GM10847 (cell line): ENCODE measurements around the gene LTBP3.

Experiments
- POLR2A ChIP-seq: IDR thresholded peaks from 2 replicates; pipeline ENCODE4 v1.6.1; 2011; ENCODE audit not compliant: insufficient read length; ENCODE audit errors: extremely low read depth

Gene LTBP3

DNA sequence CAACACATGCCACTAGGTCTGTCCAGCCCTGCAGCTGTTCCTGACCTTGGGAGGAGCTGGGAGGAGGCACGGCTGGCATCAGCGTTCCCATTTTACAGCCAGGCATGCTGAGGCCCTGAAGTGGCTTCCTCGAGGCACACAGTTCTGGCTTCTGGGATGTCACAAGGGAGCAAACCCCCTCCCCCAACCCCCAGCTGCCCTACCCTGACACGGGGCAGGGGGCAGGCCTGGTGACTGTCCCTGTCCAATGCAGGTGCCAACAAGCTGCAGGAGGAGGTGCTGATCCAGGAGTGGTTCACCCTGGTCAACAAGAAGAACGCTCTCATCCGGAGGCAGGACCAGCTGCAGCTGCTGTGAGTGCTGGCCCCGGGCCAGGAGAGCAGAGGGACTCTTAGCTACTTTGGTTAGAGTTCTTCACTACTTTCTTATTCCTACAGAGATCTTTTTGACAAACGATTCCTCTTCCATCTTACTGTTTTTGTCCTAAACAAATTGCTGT, 32.1 kb upstream of the LTBP3 start:
- no peak for TF ChIP-seq POLR2A

DNA sequence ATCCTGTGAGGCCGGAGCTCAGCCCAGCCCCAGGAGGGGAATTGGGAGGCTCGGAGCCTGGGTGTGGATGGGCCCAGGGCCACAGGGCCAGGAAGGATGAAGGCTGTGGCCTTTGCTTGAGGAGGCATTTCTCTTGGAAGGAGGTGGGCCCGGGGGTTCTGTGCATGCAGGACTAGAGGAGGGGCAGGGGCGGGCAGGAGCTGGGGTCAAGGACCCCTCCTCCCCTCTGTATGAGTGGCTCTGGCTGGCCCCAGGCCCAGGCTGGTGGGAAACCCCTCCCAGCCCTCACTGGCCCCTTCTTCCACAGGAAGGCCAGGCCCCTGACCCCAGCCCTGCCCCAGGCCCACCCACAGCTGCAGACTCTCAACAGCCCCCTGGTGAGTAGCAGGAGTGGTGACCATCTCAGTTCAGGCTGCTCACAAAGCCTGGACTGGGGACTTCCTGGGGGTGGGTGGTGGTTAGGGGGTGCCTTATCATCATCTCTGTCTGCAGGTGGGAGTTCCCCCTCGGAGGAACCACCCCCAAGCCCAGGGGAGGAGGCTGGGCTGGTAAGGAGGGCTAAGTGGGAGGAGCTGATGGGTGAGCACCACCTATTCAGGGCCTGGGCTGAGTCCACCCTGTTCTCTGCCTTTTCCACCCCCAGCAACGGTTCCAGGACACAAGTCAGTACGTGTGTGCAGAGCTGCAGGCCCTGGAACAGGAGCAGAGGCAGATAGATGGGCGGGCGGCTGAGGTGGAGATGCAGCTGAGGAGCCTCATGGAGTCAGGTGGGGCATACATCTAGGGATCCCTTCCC, 31.5 kb upstream of the LTBP3 start:
- no peak for TF ChIP-seq POLR2A

DNA sequence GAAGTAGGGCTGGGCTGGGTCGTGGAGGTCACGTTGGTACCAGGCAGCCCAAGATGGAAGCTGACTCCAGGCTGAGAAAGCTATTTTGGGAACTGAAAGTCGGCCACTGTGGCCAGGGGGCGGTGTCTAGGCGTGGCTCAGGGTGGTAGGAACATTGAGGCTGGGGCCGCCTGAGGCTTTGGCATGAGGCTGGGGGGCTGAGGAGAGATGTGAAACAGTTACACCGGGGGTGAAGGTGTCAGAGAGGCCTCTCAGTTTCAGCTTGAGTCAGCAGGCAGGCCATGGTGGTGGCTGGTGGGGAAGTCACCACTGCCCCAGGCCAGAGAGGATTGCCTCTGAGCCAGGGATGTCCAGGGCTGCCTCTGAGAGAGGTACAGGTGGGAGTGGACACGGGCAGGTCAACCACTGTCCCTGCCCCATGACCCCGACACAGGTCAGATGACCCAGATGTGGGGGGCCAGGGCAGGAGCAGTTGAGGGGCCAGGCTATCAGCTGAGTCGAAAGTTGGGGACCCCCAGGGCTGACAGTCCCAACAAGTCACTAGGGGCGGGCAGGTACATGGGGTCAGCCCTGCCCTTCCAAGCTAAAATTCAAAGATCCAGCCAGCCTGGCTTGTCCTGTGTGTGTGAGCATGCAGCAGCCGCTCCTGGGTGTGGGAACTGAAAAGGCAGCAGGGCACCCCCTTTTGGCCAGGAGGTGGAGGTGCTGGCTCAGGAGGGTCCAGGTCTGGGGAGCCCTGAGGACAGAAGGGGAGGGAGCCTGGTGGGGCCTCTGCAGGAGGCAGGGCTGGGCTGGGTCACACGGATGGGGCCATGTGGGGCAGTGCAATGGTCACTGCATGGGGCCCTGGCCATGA, 30.3 kb upstream of the LTBP3 start:
- TF ChIP-seq POLR2A, result no peak

DNA sequence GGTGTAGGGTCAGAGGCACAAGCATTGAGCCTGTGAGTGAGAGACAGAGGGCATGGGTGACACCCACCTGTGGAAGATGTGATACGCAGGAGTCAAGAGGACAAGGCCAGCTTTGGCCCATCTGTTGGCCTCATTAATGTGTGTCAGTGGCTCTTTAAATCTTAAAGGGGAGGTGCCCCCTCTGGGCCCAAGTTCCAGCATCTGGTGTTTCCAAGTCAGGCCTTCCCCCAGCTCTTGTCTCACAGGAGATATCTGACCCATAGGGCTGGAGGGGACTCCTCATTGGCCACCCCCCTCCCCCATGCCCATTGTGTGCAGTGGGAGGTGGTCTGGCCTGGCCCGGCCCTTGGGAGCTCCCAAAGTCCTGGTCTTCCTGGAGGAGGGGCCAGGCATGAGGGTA, 28.5 kb upstream of the LTBP3 start:
- no peak for TF ChIP-seq POLR2A

DNA sequence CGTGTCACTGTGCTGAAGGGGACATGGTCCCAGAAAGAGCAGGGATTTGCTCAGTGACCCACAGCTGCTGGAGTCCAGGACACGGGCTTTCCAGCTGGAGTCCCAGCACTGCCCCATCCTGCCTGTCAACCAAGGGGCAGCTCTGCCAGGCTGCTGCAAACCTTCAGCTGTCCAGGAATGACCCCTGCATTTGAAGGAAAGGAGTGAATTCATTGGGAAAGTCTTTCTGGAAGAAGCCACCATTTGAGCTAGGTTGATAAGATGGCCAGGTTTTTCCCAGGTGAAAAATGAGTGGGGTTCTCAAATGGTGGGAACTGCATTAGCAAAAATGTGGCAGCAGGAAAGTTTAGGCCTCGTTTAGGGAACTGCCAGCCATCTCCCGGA, 28.1 kb upstream of the LTBP3 start:
- no peak for TF ChIP-seq POLR2A

DNA sequence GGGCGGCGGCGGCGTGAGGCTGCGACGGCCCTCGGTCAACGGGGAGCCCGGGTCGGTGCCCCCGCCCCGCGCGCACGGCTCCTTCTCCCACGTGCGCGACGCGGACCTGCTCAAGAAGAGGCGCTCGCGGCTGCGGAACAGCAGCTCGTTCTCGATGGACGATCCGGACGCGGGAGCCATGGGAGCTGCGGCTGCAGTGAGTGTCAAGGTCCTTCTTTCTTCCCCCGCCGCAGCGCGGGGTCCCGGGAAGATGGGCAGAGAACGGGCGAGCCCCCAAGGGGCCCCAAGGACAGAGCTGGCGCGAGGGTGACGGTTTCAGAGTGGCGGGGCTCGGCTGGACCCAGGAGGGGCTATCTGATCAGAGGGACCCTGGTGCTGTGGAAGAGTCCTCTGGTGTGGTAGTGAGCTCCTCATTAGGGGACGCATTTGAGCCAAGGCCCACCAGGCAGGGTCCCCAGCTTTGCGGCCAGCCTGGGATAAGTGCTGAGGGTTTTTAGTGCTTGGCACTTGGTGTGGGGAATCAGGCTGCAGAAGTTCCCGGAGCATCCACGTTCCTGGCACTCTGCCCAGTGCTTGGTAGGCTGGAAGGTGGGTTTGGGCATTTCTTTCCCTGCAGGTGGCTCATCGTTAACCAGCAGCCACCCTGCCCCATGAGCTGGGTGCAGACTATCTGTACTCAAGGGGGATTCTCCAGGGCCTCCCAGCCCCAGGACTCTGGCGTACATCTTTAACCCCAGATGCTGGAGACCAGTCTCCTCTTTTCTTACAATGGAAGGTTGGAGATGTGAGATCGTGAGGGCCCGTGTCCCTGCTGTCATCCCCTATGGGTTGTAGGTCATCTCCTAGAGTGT, 27.5 kb upstream of the LTBP3 start:
- TF ChIP-seq POLR2A, result no peak

DNA sequence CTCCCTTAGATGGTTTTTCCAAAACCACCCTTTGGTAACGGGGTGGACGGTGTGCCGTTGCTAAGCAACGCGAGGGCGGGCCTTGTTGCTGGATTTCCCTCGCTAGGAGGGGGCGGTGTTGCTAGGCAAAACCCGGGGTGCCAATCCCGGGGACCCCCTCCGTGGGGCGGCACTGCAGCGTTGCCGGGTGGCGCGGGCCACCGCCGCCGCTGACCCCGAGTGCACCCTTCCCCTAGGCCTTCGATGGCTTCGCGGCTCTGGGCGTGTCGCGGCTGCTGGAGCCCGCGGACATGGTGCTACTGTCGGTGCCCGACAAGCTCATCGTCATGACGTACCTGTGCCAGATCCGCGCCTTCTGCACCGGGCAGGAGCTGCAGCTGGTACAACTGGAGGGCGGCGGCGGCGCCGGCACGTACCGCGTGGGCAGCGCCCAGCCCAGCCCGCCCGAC, 26.6 kb upstream of the LTBP3 start:
- no peak for TF ChIP-seq POLR2A

DNA sequence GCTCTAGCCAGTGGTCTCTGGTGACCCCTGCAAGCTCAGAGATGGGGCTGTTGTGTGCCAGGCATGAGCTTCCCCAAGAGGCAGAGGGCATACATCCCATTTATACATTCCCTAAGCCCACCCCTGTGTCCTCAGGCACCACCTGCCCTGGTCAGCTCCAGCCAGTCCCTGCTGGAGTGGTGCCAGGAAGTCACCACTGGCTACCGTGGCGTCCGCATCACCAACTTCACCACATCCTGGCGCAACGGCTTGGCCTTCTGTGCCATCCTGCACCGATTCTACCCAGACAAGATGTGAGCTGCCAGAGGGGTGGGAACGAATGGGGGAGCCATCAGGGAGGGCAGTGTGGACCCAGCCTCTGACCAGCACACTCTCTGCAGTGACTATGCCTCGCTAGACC, 25.9 kb upstream of the LTBP3 start:
- TF ChIP-seq POLR2A, result no peak

DNA sequence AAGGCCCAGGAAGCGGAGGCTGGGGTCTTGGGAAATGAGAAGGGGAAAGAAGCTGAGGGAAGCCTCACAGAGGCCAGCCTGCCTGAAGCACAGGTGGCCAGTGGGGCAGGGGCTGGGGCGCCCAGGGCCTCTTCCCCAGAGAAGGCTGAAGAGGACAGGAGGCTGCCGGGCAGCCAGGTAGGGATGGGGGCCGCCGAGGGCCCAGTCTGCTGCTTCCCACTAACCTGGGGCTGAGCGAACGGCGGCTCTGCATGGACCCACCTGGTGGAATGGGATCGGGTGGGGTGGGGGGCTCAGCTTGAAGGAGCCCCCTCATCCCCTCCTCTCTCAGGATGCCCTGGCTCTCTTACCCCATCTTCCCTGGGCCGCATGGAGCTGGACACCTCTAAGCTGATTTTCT, 25.4 kb upstream of the LTBP3 start:
- TF ChIP-seq POLR2A, result no peak

DNA sequence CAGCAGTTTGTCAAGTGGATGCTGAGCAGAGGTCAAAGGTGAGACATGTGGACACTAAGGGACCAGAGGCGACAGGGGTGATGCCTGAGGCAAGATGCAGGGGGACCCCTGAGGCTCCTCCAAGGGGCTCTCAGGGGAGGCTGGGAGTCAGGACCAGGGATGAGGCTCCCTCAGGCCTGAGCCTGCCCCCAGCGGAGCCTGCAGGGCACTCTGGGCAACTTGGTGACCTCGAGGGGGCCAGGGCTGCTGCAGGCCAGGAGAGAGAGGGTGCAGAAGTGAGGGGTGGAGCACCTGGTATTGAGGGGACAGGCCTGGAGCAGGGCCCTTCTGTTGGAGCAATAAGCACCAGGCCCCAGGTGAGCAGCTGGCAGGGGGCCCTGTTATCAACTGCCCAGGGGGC, 23.8 kb upstream of the LTBP3 start:
- TF ChIP-seq POLR2A, result no peak

DNA sequence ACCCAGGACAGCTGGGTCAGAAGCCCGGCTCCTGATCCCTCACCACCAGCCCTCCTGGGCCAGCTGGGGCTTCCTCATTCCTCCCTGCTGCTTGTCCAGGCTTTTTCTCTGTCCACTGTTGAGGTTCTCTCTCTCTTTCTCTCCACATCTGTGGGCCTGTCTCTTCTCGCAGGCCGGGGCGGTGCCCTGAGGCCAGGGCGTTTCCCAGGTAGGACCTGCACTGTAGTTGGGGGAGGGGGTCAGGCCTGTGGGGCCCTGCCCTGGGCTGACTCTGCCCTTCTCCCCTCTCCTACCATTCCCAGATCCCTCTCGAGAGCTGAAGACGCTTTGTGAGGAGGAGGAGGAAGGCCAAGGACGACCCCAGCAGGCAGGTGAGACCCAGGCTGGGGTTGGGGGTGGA, 22.6 kb upstream of the LTBP3 start:
- no peak for TF ChIP-seq POLR2A

DNA sequence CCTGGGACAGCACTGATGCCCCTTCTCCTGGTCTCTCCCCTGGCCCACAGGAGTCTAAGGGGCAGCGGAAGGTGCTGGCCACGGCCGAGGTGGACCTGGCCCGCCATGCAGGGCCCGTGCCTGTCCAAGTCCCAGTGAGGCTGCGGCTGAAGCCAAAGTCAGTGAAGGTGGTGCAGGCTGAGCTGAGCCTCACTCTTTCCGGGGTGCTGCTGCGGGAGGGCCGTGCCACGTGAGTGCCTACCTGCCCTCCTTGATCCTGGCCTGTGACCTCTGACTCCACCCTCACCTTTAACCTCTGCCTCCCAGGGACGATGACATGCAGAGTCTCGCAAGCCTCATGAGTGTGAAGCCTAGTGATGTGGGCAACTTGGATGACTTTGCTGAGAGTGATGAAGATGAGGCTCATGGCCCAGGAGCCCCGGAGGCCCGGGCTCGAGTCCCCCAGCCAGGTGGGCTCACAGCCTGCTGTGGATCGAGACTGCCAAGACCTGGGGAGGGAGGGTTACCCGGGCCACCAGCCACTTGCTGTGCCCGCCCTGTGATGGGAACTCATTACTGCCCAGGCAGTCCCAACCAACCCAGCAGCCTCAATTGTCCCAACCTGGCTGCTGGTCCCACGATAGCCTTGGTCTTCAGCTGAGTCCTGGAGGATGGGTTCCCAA, 22.0 kb upstream of the LTBP3 start:
- no peak for TF ChIP-seq POLR2A

DNA sequence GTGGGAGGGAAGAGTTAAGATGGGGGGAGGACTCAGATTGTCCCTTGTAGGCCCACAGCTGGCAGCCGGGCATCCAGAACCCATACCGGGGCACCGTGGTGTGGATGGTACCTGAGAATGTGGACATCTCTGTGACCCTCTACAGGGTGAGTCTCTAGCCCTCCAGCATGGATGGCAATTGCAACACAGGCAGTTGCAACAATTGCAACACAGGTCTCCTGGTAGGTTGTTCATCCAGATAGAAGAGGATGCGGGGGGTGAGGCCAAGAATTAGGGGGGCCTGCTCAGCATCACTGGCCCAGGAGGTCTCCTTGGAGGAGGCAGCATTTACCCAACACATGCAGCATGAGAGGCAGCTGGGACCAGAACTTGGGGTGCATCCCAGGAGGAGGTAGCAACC, 21.1 kb upstream of the LTBP3 start:
- no peak for TF ChIP-seq POLR2A

DNA sequence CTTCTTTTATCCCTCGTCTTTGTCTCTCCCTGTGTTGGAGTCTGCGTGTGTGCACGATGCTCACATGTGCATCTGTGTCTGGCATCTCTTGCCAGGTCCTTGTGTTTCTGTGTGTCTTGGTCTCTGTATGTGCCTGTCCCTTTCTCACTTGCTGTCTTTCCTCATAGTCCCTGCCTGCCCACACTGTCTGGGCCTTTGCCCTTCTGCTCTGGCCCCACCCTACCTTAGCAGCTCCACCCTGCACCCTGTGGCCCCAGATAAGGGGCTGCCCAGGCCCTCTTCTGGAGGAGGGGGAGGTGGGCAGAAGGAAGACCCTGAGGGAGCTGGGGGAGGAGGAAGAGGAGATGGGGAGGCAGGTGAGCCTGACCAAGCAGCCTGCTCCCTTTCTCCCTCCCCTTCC, 20.5 kb upstream of the LTBP3 start:
- no peak for TF ChIP-seq POLR2A

DNA sequence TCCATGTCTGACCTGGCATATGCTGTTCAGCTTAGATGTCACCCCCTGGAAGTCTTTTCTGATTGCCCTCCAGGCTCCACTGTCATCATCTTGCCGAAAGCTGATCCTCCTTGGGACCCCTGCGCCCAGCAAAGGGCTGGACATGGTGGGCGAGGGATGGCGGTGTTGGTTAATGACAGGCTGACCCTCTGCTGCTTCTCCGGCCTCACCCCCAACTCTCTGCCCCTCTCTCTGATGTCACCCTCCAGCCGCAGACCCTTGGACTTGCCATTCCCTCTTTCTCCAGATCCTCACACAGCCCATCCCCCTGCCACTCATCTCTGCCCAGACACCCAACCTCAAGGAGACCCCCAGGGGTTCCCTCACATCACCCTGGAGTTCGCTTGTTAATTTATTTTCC, 20.0 kb upstream of the LTBP3 start:
- TF ChIP-seq POLR2A, result no peak
